OCI-LY7 (cell line): Measurements from ENCODE around the gene COL23A1. TPM values are rescaled to one million over a fixed set of nuclear protein-coding genes. Genes with fewer than 3 reads are reported as not detected.

ENCODE experiments used
- BruUV-seq: library from RNA; stranded (reverse); fragments of 400-500 nt; replicated peaks from 2 replicates; lab custom pipeline; 2021; lab: Mats Ljungman, UMichigan
- CTCF ChIA-PET: fragments of 300-600 bp; sonication (Branson Sonifier 250); formaldehyde crosslinking; loops from one replicate; lab custom pipeline; 2022; ENCODE audit warnings: antibody characterized with exemption; ENCODE audit not compliant: unreplicated experiment; lab: Charles Lee
- POLR2A ChIA-PET: fragments of 300-600 bp; sonication (Branson Sonifier 250); formaldehyde crosslinking; loops from one replicate; lab custom pipeline; 2022; ENCODE audit warnings: antibody characterized with exemption; lab: Charles Lee
- DNase-seq: peaks from one replicate; pipeline ENCODE4 v3.0.0-alpha.2; 2015; ENCODE audit warnings: low spot score
- H2AFZ ChIP-seq: fragments of 200-600 bp; sonication (generic), shearing (Covaris generic); 2 replicates; pipeline ENCODE4 v1.6.1; 2014; ENCODE audit warnings: mild to moderate bottlenecking, antibody characterized with exemption, low read length, moderate library complexity
- H3K27ac ChIP-seq: fragments of 200-600 bp; sonication (generic); 2 replicates; pipeline ENCODE4 v1.5.1; 2014; ENCODE audit warnings: mixed run types, low read depth, mild to moderate bottlenecking, moderate library complexity, low read length, inconsistent platforms; ENCODE audit not compliant: poor library complexity, severe bottlenecking
- H3K36me3 ChIP-seq: fragments of 200-600 bp; sonication (generic); 2 replicates; pipeline ENCODE4 v1.6.1; 2014; ENCODE audit warnings: mild to moderate bottlenecking, antibody characterized with exemption, low read length, moderate library complexity, mixed read lengths; ENCODE audit not compliant: insufficient read depth
- H3K4me1 ChIP-seq: fragments of 200-600 bp; sonication (generic); 2 replicates; pipeline ENCODE4 v1.5.1; 2014; ENCODE audit warnings: mild to moderate bottlenecking, low read length; ENCODE audit not compliant: insufficient read depth, poor library complexity, severe bottlenecking
- H3K4me2 ChIP-seq: fragments of 200-600 bp; sonication (generic); 2 replicates; pipeline ENCODE4 v1.6.1; 2014; ENCODE audit warnings: mild to moderate bottlenecking, low read length
- H3K4me3 ChIP-seq: fragments of 200-600 bp; sonication (generic); 2 replicates; pipeline ENCODE4 v1.5.1; 2014; ENCODE audit warnings: mild to moderate bottlenecking, low read depth, low read length; ENCODE audit not compliant: poor library complexity, severe bottlenecking
- H3K79me2 ChIP-seq: fragments of 200-600 bp; sonication (generic); 2 replicates; pipeline ENCODE4 v1.6.1; 2016; ENCODE audit warnings: low read depth, mild to moderate bottlenecking, low read length, moderate library complexity, mixed read lengths; ENCODE audit not compliant: insufficient read depth
- H3K9me2 ChIP-seq: fragments of 200-600 bp; sonication (generic); 2 replicates; pipeline ENCODE4 v1.6.1; 2016; ENCODE audit warnings: mild to moderate bottlenecking, low read length, mixed read lengths; ENCODE audit not compliant: insufficient read depth
- H3K9me3 ChIP-seq: fragments of 200-600 bp; sonication (generic); 2 replicates; pipeline ENCODE4 v1.6.1; 2014; ENCODE audit warnings: mild to moderate bottlenecking, mixed run types, low read length, mixed read lengths
- H4K20me1 ChIP-seq: fragments of 200-600 bp; sonication (generic); 2 replicates; pipeline ENCODE4 v1.6.1; 2014; ENCODE audit warnings: mild to moderate bottlenecking, antibody characterized with exemption, low read length, moderate library complexity, mixed read lengths; ENCODE audit not compliant: insufficient read depth
- CTCF ChIP-seq: fragments of 200-600 bp; sonication (generic); conservative IDR thresholded peaks from 2 replicates; pipeline ENCODE4 v1.5.1; 2014; ENCODE audit warnings: mild to moderate bottlenecking, antibody characterized with exemption, low read length, moderate library complexity, mixed read lengths
- EZH2phosphoT487 ChIP-seq: fragments of 200-600 bp; sonication (generic); IDR thresholded peaks from 2 replicates; pipeline ENCODE4 v1.6.1; 2018; ENCODE audit warnings: low read depth, borderline replicate concordance, mild to moderate bottlenecking, mixed run types, antibody characterized with exemption, low read length, moderate library complexity, mixed read lengths
- intact Hi-C: fragments of 100-400 bp; cut with micrococcal nuclease; formaldehyde crosslinking; loops from one replicate; pipeline ENCODE4 v1.10.0; 2022; ENCODE audit not compliant: unreplicated experiment
- total RNA-seq, 2 experiments: library from RNA; depleted of rRNA in 1 of 2; stranded (reverse); fragments of >200 nt in 1 of 2; shearing (Covaris generic) in 1 of 2; gene quantifications; 2 replicates each; pipeline ENCODE4 v1.2.3, GENCODE V29; 2014 to 2022

The COL23A1 gene
- total RNA-seq, 2 experiments from 2014 or later: 0.53 TPM; not detected in 1

DNA sequence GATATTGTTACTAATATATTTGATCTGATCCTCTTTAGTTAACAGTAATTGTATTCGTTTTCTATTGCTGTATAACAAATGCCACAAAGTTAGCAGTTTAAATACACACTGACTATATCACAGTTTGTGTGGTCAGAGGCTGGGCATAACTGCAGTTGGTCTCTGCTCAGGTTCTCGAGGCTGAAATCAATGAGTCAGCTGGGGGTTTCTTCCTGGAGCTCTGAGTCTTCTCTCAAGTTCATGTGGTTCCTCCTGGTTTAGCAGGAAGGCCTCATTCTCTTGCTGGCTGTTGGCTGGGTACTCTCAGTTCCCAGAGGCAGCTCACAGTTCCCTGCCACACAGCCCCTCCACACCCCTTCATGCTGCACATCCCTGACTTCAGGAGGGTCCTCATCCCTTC lies 20.7 kb downstream of the COL23A1 start:
- Histone ChIP-seq H3K9me3 (no peaks in the 10 kb centered on the region), H3K27ac (no peak overlapping the region), H3K36me3 (no peaks in the 10 kb centered on the region), H4K20me1 (no peaks in the 10 kb centered on the region), H3K4me2 (no peak overlapping the region), H3K79me2 (no peaks in the 10 kb centered on the region), H3K4me3 (no peak overlapping the region), H3K9me2 (no peaks in the 10 kb centered on the region), H2AFZ (no peak overlapping the region), H3K4me1 (no peaks in the 10 kb centered on the region)
- intact Hi-C loops: no loop called here
- no peak for DNase-seq
- TF ChIP-seq EZH2phosphoT487 (no peak), CTCF (no peak)
- ChIA-PET POLR2A (no interaction called here), CTCF (no interaction called here)
- BruUV-seq: no TSS peak

GRCh38 chr5:178564811-178565550 lies 25.2 kb downstream of the COL23A1 start:
- ChIA-PET CTCF (no interaction called here), POLR2A (no interaction called here)
- H3K4me2 ChIP-seq: no peak overlapping the region
- H3K36me3 ChIP-seq: no peaks in the 10 kb centered on the region
- H3K4me1 ChIP-seq: no peaks in the 10 kb centered on the region
- H3K9me3 ChIP-seq: no peaks in the 10 kb centered on the region
- TF ChIP-seq CTCF (no peak), EZH2phosphoT487 (no peak)
- intact Hi-C loops: no loop called here
- no peaks in the 10 kb centered on the region for H4K20me1 ChIP-seq
- no peak overlapping the region for H3K4me3 ChIP-seq
- H3K9me2 ChIP-seq: no peaks in the 10 kb centered on the region
- DNase-seq: no peak
- no peak overlapping the region for H3K27ac ChIP-seq
- no TSS peak for BruUV-seq
- no peaks in the 10 kb centered on the region for H3K79me2 ChIP-seq
- H2AFZ ChIP-seq: no peak overlapping the region

DNA sequence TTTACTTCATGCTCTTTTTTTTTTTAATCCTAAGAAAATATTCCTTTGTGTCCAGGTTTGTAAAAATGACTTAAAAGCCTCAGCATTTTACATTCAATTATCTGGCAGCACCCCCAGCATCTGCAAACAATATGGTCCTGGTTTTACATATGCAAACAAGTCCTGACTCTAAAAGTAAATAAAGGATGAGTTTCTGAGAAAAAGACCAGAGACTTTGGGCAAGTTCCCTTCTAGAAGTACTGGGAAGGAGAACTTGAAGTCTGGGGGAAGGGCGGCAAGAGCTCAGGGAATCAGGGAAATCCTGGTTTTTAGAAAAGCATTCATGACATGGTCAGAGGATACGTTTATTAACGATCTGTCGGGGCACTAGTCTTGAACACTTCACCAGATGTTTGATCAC lies 25.8 kb downstream of the COL23A1 start:
- no peak for DNase-seq
- H3K79me2 ChIP-seq: no peaks in the 10 kb centered on the region
- ChIA-PET CTCF (no interaction called here), POLR2A (no interaction called here)
- TF ChIP-seq EZH2phosphoT487 (no peak), CTCF (no peak)
- no peaks in the 10 kb centered on the region for H3K4me1 ChIP-seq
- no peaks in the 10 kb centered on the region for H3K9me3 ChIP-seq
- BruUV-seq: no TSS peak
- H4K20me1 ChIP-seq: no peaks in the 10 kb centered on the region
- no peak overlapping the region for H3K27ac ChIP-seq
- no peak overlapping the region for H3K4me3 ChIP-seq
- H3K4me2 ChIP-seq: no peak overlapping the region
- no peaks in the 10 kb centered on the region for H3K36me3 ChIP-seq
- H2AFZ ChIP-seq: no peak overlapping the region
- no peaks in the 10 kb centered on the region for H3K9me2 ChIP-seq
- intact Hi-C loops: no loop called here
